Measurements from ENCODE around the gene CCDC89.

Gene CCDC89

DNA sequence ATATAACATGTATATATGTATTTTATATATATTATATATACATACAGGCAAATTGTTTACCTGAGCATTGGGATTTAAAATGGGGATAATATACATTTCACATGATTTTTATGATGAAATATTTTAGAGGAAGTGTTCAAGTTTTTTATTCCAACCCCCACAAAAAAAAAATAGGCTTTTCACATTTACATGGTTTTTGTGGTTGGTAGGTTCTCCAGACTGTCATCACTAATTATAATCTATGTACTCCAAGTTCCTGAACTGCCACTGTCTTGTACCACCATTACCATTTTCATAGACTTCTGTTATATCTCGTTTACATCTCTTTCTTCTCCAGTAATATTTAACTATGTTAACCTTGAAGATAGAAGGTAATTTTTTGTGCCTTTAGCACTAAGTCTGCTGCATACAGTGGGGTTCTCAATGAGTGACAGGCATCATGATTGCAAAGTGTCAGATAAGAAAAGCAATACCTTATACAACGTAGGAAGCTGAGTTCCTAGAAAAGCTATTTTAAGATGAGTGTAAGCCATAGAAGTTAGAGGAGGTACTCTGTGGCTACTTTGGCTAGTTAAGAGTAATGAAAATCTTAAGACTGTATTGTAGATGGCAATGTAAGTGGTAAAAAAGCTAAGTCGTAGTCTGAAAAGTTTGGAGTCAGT, 33.1 kb downstream of the CCDC89 start:
- DNase-seq (ENCODE audit: low read depth), result no peak

DNA sequence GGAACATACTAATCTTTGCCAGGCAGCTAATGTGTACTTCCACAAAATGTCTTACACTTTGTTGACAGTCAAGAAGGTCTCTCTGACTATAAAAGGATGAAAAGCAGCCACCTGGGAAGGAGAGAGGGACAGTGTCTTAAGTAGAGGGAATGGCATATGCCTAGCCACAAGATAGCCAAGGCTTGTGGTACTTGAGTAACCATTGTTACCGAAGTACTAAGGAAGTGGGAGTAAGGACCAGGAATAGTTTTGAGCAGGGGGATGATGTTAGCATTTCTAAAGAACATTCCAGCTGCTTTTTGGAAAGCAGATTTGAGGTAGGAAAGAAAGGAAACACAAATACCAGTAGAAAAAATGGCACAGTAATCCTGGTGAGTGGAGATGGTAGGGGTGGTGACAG, 34.9 kb downstream of the CCDC89 start:
- DNase-seq (ENCODE audit: low read depth), result no peak

DNA sequence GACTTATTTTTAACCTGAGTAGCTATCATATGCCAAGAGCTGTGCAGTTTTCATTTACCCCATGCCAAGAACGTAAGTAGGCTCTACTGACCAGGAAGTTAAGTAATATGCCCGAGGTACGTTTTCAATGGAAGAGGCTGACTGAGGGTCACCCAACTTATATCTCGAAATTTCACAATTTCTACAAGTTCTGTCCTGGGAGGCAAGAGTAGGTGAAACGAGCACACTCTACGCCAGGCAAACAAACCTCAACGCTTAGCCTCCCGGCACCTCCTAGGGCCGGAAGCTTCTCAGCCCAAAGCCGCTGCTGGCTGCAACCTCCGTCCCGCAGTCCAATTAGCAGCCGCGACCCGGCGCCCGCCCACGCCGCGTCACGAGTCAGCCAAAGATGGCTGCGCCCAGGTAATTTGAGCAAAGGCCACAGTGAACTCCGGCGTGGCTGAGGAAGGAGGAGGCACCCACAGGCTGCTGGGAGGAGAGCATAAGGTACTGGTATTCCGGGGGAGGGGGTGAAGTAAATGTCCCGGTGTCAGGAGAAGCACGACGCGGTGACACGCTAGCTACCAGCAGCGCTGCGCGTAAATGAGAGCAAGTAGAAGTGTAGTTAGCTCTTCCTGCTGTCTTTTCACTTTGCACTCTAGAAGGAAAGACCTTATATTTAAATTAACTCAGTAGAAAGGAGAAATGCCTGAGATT, 38.2 kb downstream of the CCDC89 start, which contains the start of gene TMEM126A:
Gene TMEM126A, plus strand, starts transcription at position 364 of the 696 bp plus-strand sequence. CDS start 2,289 bp downstream, outside the sequence.
- peak; percentile 81 for DNase-seq (ENCODE audit: low read depth)

DNA sequence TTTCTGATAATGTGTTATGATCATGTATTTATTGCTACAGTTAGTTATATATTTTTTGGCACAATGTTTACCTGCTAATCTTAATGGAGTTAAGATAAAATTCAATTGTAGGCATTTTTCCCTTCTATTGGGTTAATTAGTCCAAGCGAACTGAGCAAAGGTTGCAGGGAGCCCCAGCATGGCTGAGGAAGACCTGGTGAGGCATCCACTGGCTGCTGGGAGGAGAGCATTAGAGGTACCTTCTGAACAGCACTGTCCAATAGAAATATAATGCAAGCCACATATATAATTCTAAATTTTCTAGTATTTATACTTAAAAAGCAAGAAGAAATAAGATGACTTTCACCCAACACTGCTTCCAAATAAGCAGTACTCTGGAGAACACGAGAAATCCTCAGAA, 38.9 kb downstream of the CCDC89 start:
- no peak for DNase-seq (ENCODE audit: low read depth)

DNA sequence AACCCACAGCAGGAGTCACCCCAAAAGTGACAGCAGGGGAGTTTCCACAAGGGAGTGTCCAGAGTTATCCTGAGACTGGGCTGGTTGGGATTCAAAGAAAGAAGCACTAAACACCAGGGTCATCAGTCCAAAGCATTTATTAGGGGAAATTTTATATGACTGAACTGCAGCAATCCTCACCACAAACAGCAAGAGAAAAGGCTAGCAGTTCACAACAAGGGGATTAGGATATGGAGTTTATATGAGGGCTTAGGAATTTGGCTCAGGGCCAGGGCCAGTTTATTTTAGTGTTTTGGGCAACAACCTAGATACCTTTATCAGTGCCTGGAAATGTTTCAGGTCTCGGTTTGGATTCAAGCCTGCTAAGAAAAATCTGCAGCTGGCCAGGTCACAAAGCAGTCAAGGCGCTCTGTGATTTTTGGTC, 42.8 kb downstream of the CCDC89 start:
- DNase-seq (ENCODE audit: low read depth), result no peak

DNA sequence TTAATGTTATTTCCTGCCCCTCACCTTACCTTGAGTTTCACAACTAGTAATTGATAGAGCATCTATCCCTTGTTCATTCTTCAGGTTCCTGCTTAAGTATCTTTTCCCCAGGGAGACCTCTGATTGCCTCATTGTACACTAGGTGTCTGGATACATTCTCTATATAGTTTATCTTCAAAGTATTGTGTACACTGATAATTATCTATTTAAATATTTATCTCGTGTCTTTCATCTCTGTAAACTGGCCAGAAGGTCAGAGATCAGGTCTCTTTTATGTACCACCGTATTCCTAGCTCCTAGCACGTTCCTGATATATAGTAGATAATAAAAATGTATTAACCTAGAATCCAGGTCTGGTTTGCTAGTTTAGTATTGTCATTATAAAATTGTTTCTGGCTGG, 51.2 kb downstream of the CCDC89 start:
- no peak for DNase-seq (ENCODE audit: low read depth)
